HG03066 (cell line): ENCODE measurements around the gene CLDN16.
A peak's percentile ranks its signal among the peaks of the same experiment; 100 is the strongest.

Source experiments
- ATAC-seq: cut with Tn5 transposase; IDR thresholded peaks from one replicate; pipeline ENCODE4 v1.9.1; 2021; ENCODE audit warnings: low read depth; ENCODE audit not compliant: unreplicated experiment

The CLDN16 gene

DNA sequence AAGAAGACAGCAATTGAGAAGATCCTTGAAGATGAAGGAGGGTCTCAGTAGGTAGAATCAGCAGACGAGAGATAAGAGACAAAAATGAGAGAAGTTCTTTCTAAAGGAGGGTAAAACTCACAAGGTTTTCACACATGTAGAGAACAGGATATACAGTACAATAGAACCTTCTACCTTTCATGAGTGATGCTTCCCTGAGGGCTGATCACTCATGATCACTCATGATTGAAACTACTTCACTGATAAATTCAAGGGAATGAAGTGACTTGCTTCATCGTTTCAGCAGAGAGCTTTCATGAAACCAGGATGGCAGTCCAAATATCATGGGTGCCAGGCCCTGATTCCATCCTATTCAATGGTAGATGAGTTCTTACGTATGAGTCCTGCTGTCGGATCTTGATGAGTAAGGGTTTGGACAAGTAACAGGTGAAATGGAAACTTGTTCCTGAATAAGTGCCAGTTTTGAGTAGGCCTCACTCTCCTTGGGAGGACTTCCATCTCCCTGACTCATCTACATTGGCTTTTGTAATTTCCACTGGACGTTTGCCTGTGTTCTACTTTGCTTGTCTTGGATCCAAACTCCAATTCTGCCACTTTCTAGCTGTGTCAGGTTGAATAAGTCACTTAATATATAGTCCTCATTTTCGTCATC lies 9.6 kb upstream of the CLDN16 start:
- no peak for ATAC-seq

DNA sequence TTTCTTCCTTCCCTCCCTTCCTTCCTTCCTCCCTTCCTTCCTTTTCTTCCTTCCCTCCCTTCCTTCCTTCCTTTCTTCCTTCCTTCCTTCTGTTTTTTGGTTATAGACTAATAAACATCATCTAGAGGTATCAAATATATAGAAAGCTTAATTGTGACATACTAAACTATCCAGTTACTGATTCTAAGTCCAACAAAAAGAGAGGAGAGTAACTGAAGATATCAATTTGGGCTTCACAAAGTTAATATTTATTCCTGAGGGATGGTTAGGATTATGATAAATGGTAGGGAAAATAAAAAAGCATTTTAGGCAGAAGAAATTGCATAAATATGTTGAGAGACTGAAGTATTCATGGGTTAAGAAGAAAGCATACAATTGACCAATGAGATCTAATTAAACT lies 7.8 kb upstream of the CLDN16 start:
- no peak for ATAC-seq

- no peak for ATAC-seq
These were observed 6.5 kb upstream of the CLDN16 start for GRCh38 chr3:190381441-190381840.

DNA sequence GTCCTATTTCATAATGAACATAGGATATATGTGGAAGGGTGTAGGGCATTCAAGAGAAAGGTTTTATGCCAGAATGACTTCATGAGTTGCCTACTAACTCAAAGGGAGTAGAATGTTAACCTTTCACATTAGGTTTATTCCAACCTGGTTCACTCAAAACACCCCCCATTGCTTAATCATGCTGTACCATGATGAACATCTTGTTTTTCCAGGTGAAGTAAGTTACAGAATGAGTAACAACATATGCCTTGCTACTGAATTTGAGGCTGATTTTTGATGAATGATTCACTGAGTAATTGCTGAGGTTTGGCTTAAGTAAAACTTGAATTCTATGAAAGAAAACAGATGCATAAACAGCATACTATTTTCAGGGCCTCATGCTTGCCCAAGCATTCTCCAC lies 5.9 kb upstream of the CLDN16 start:
- ATAC-seq = no peak

GRCh38 chr3:190384309-190384756 lies 3.6 kb upstream of the CLDN16 start:
- peak; percentile 82 for ATAC-seq

- no peak for ATAC-seq
These were observed 2.0 kb upstream of the CLDN16 start for GRCh38 chr3:190385731-190386688.

DNA sequence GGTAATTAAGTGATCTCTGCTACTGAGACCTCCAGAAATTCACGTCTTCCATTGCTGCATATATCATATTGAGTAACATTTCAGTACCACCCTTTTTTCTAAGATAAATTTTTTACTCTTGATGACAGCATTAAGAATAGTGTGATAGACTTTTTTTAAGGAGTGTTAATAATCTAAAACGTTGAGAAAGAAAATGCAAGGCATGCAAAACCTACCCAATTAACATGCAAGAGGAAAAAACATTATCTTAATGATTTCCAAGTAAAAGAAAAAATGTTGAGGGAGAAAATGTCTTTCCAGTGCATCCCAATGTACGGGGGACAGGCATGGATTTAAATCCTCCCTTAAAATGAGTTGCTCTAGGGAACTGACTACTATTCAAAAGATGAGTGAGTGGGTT lies 740 bp downstream of the CLDN16 start:
- ATAC-seq = no peak

- ATAC-seq = no peak
These were observed 8.0 kb downstream of the CLDN16 start for GRCh38 chr3:190396001-190396400.

GRCh38 chr3:190397889-190398288 lies 9.9 kb downstream of the CLDN16 start:
- ATAC-seq = no peak

GRCh38 chr3:190399677-190400076 lies 11.7 kb downstream of the CLDN16 start:
- no peak for ATAC-seq

DNA sequence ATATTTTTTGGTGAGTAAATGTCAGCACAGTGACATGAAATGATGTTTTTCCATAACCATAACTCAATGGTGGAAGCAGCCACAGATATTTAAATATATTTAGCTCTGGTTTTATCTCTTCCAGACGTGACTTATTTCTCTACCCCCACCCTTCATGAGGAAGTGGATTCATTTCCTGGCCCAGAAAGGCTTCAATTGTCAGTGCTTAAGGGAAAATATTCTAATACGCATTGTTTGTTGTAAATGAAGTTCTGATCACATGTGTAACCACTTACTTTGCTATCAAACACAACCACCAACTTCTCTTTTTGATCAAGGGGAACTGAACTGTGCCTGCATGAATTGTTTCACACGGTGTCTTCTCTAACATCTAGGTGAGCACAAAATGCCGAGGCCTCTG lies 14.0 kb downstream of the CLDN16 start:
- no peak for ATAC-seq

GRCh38 chr3:190404715-190405114 lies 16.8 kb downstream of the CLDN16 start:
- ATAC-seq = no peak

- ATAC-seq = no peak
These were observed 26.3 kb downstream of the CLDN16 start for GRCh38 chr3:190414297-190414696.

- ATAC-seq = no peak
These were observed 36.1 kb downstream of the CLDN16 start for GRCh38 chr3:190424108-190424477.

DNA sequence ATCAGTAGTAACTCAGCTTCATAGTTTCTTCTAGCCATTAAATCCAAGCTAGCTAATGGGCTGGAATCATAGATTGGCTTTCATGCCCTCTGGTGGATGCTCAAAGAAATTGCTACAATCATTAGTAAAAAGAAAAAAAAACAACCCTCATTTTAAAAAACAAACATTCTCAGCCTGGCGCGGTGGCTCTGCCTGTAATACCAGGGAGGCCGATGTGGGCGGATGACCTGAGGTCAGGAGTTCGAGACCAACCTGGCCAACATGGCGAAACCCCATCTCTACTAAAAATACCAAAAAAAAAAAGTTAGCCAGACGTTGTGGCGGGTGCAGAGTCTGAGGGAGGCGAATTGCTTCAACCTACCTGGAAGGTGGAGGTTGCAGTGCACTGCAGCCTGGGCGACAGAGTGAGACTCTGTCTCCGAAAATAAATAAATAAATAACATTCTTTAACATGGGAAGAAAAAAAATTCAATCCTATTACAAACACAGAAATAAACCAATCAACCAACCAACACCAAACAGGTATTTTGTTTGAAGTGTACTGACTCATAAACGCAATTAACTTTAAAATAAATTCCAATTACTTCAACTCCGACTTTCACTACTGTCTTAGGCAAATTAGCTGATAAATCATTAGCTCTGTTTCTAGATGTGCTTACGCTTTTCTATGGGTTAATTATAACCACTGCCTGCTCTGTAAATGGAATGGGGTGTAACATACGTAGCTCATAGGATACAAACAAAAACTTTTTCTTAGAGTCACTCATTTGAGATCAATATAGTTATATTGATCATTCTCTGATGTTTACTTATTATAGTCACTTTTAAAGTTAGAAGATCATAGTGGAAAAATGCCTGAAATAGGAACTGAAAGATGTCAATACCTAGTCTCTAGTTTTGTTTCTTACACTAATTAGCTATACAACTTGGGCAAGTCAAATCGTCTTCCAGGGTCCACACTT lies 36.8 kb downstream of the CLDN16 start:
- peak; percentile 66 for ATAC-seq

GRCh38 chr3:190425833-190426232 lies 37.9 kb downstream of the CLDN16 start:
- ATAC-seq = no peak

DNA sequence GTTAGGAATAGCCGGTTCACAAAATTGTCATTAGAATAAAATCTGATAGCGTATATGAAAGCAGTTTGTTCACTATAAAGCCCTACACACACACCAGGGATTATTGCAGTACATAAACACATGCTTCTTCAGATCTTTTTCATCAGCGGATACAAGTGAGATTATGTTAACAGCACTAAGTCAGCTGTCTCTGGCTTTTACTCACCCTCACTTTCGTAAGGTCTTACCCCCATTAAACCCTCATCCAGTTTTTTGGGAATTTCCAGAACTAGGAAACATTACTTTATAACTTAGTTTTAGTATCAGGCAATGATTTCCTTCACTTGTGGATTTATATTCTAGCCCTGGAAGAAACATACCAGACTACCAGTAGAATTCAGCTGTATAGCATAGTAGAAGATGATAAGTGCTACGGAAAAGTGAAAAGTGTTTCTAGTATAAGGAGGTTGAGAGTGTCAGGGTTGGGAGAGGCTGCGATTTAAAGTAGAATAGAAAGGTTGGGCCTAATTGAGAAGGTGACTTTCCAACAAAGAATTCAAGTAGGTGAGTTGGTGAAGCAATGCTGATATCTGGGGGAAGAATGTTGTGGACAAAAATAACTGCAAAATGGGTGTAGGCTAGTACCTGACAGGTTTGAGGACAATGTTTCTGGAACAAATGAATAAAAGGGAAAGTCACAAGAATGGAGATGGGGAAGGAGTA lies 39.0 kb downstream of the CLDN16 start:
- ATAC-seq = no peak

- ATAC-seq = no peak
These were observed 41.7 kb downstream of the CLDN16 start for GRCh38 chr3:190429681-190430080.

GRCh38 chr3:190430906-190431305 lies 42.9 kb downstream of the CLDN16 start:
- no peak for ATAC-seq

- no peak for ATAC-seq
These were observed 44.3 kb downstream of the CLDN16 start for GRCh38 chr3:190432216-190432615.
